Brain microvascular endothelial cell (primary cell): Measurements from ENCODE around the gene KCND2.

Experiments used
- DNase-seq: peaks from one replicate; pipeline ENCODE4 v3.0.0-alpha.2; 2020
- H3K27ac ChIP-seq: fragments of 250-450 bp; sonication (Bioruptor Pico); 2 replicates; pipeline ENCODE4 v1.5.1; 2020; ENCODE audit warnings: mild to moderate bottlenecking, moderate library complexity
- H3K27me3 ChIP-seq: fragments of 250-450 bp; sonication (Bioruptor Pico); replicated peaks from 2 replicates; pipeline ENCODE4 v1.5.1; 2020; ENCODE audit warnings: mild to moderate bottlenecking
- H3K36me3 ChIP-seq: fragments of 250-450 bp; sonication (Bioruptor Pico); replicated peaks from 2 replicates; pipeline ENCODE4 v1.5.1; 2020; ENCODE audit warnings: mild to moderate bottlenecking
- H3K4me3 ChIP-seq: 2 replicates; pipeline ENCODE4 v1.5.1; 2011; ENCODE audit warnings: low read depth, mild to moderate bottlenecking, control low read depth, low read length, moderate library complexity
- in situ Hi-C: cut with HindIII; loops from 2 replicates; pipeline ENCODE4 v1.10.0; 2017; ENCODE audit warnings: low sequenced_read_pairs, low pct_ligation_motif_present
- TF ChIP-seq, protein P1 (sequence below): IDR thresholded peaks from 2 replicates; pipeline ENCODE4 v1.5.1; 2011; ENCODE audit warnings: low read depth, mild to moderate bottlenecking, moderate library complexity, low read length, control low read depth, inconsistent platforms; ENCODE audit errors: missing control alignments

The KCND2 gene

DNA sequence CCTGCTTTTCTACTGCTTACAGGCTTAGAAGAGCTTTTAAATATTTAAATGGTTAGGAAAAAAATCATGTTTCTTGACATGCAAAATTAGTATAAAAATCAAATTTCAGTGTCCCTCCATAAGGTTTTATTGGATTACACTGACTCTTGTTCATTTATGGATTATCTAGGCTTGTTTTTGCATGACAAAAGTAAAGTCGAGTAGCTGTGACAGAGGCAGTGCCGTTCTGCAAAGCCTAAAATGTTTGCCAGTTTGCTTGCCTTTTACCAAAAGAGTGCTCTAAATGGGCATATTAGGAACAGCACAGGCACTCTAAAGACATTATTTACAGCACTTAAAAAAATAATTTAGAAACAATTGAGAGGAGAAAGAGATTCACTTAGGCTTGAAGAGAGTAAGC is 445.4 kb downstream of the KCND2 start:
- DNase-seq = no peak
- no peak overlapping the region for H3K27ac ChIP-seq
- H3K27me3 ChIP-seq = no peaks in the 10 kb centered on the region
- in situ Hi-C loops = no loop called here
- TF ChIP-seq, protein P1, sequence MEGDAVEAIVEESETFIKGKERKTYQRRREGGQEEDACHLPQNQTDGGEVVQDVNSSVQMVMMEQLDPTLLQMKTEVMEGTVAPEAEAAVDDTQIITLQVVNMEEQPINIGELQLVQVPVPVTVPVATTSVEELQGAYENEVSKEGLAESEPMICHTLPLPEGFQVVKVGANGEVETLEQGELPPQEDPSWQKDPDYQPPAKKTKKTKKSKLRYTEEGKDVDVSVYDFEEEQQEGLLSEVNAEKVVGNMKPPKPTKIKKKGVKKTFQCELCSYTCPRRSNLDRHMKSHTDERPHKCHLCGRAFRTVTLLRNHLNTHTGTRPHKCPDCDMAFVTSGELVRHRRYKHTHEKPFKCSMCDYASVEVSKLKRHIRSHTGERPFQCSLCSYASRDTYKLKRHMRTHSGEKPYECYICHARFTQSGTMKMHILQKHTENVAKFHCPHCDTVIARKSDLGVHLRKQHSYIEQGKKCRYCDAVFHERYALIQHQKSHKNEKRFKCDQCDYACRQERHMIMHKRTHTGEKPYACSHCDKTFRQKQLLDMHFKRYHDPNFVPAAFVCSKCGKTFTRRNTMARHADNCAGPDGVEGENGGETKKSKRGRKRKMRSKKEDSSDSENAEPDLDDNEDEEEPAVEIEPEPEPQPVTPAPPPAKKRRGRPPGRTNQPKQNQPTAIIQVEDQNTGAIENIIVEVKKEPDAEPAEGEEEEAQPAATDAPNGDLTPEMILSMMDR = no peak
- H3K36me3 ChIP-seq = no peaks in the 10 kb centered on the region
- H3K4me3 ChIP-seq = no peak overlapping the region

DNA sequence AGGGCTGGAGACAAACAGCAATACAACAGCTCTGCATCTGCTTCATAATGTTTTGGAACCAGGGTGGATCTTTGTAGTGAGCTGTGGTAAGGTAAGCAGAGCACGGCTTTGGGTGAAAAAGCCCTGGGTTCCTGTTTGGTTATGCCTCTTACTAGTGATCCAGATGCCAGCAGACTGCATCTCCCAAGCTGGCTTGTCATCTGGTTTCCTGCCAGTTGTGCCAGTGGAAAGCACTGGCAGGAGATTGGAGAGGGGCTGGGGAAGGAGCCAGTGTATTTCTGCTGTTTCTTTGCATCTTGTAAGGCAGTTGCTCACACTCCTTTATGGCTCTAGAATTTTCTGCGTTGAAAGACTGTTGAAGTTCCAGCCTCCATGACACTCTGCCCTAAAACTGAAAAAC is 447.3 kb downstream of the KCND2 start:
- Histone ChIP-seq H3K36me3 (no peaks in the 10 kb centered on the region), H3K27ac (no peak overlapping the region), H3K27me3 (no peaks in the 10 kb centered on the region), H3K4me3 (no peak overlapping the region)
- no peak for DNase-seq
- in situ Hi-C loops = no loop called here
- TF ChIP-seq, protein P1 = no peak

DNA sequence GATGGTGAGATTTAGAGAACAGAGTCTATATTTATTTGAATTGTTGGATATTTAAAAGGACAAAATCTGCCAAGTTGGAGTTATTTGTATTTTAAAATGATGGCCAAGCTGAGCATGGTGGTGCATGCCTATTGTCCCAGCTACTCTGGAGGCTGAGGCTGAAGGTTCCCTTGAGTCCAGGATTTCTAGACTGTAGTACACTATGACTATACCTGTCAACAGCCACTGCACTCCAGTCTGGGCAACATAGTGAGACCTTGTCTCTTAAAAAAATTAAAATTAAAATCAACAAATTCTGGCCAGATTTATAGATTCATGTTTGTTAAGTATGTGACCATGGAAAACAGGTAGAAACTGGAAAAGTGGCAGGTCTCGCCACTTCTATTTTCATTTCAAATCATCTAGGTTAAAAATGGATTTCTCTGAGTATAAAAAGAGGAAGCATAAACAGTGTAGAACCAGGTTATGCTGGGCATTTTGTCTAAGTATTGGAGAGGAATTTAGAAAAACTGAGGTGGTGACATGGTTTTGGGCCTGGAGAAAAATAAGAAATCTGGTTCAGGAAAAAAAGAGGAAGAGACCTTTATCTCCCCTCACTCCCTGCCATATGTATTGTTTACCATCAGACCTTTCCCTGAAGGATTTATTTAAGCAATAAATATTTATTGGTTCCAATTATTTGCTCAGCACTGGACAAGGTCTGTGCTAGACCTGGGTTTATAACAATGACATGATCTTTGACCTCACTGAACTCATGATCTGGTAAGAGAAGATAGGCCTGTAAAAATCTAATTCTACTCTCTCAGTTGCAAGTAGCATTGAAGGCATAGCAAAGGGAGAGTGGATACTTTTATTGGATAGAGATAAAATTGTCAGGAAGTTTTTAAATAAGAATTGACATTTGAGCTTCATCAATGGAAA is 450.8 kb downstream of the KCND2 start:
- H3K36me3 ChIP-seq = no peaks in the 10 kb centered on the region

DNA sequence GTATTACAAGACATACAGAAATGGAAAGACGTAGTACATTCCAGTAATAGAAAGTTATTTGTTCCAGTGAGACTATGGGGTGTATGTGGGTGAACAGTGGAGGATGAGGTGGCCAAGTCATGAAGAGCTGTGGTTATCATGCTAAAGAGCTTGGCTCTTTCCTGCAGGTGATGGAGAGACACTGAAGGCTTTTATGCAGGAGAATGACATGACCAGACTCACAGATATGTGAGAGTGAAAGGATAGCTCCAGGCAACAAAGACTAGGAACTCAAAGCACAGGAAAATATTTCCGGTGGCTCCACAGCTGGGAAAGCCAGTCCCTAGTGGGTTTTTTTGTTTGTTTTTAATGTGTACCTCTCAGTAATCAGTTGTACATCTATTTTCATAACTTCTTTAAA is 451.5 kb downstream of the KCND2 start:
- TF ChIP-seq, protein P1 = no peak
- DNase-seq = no peak
- no peaks in the 10 kb centered on the region for H3K27me3 ChIP-seq
- in situ Hi-C loops = no loop called here
- no peaks in the 10 kb centered on the region for H3K36me3 ChIP-seq
- H3K27ac ChIP-seq = no peak overlapping the region
- H3K4me3 ChIP-seq = no peak overlapping the region

More for the DNA sequence above, 450.8 kb downstream of the KCND2 start:
- no peak for DNase-seq
- TF ChIP-seq, protein P1 = no peak
- no peaks in the 10 kb centered on the region for H3K27me3 ChIP-seq
- in situ Hi-C loops = no loop called here
- no peak overlapping the region for H3K4me3 ChIP-seq
- H3K27ac ChIP-seq = no peak overlapping the region

DNA sequence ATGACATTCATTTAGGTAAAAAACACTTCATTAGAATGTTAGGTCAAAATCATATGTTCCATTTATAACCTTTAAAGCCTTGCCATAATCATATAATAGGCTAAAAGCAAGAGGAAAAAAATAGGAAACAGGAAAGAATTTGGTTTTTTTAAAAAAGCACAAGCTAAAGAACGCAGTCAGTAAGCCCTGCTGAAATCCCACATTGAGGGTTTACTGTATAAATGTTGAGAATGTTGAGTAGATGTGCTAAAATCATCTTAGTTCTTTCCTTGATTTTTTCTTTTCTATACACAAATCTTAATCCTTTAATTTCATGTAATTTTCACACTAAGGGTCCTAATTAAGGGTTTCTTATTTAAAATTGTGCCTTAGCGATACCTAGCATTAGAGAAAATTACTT is 452.0 kb downstream of the KCND2 start:
- in situ Hi-C loops = no loop called here
- H3K4me3 ChIP-seq = no peak overlapping the region
- no peaks in the 10 kb centered on the region for H3K27me3 ChIP-seq
- no peaks in the 10 kb centered on the region for H3K36me3 ChIP-seq
- TF ChIP-seq, protein P1 = no peak
- H3K27ac ChIP-seq = no peak overlapping the region
- no peak for DNase-seq
